Breast epithelium (tissue), 3 donors: ENCODE data around the gene C1QTNF8.

Experiments
- POLR2AphosphoS5 ChIP-seq, 3 donors: sonication (generic); formaldehyde crosslinking; IDR thresholded peaks; one replicate each; pipeline ENCODE4 v1.6.1; 2017; ENCODE audit warnings: antibody characterized with exemption in 3 of 3
- TF ChIP-seq, protein P1 (sequence below), 3 donors: fragments of 450-650 bp; IDR thresholded peaks; one replicate each; pipeline ENCODE4 v1.5.1; 2016 to 2017; ENCODE audit warnings: antibody characterized with exemption in 3 of 3, mild to moderate bottlenecking in 3 of 3, moderate library complexity in 3 of 3

DNA sequence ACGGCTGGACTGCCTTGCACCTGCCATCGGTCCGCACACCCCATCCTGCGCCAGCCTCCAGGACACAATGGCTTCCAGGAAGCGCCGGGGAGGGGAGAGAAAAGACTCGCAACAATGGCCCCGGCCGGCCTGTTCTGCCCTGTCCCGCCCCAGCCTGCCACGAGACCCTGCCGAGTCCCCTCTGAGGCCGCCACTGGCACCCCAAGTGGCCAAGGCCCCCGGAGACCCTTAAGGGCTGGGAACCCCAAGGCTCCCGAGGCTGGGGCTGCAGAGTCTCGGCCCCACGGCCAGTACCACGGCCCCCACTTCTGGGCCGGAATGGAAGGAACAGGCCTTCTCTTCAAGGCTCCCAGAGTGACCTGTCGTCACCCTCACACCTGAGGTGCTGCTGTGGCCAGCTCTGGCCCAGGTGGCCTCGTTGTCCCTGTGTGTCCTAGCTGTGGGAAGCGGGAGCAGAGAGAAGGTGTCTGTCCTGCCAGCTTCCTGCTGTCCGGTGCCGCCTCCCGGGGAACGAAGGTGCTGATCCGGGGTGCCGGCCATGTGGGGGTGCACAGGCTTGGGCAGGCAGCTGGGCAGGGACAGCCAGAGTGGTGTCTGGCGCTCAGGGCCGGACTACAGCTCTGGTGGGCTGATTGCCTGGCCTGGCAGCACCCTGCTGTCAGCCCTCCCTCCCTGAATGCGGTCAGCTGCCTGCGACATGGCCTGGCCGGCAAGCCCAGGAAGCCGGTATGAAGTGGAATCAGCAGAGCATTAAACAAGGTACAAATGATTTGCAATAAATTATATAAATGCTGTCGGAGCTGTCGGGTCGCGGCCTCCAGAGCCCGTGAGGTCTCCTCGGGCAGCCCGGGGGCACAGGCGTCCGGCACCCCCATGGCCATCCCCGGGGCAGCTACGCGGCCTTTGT, 48.7 kb upstream of the C1QTNF8 start:
- TF ChIP-seq, protein P1, sequence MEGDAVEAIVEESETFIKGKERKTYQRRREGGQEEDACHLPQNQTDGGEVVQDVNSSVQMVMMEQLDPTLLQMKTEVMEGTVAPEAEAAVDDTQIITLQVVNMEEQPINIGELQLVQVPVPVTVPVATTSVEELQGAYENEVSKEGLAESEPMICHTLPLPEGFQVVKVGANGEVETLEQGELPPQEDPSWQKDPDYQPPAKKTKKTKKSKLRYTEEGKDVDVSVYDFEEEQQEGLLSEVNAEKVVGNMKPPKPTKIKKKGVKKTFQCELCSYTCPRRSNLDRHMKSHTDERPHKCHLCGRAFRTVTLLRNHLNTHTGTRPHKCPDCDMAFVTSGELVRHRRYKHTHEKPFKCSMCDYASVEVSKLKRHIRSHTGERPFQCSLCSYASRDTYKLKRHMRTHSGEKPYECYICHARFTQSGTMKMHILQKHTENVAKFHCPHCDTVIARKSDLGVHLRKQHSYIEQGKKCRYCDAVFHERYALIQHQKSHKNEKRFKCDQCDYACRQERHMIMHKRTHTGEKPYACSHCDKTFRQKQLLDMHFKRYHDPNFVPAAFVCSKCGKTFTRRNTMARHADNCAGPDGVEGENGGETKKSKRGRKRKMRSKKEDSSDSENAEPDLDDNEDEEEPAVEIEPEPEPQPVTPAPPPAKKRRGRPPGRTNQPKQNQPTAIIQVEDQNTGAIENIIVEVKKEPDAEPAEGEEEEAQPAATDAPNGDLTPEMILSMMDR (IDR thresholded peaks at IDR 0.05) = no peak
- no peak for TF ChIP-seq POLR2AphosphoS5 (IDR thresholded peaks at IDR 0.05)
